Stimulated activated naive CD8-positive, alpha-beta T cell treated with anti-CD3 and anti-CD28 coated beads, Interleukin-15, Interleukin-2, amounts not matched to agents 100 ng/mL and 50 ng/mL, for 24 hours (primary cell): ENCODE results near the gene SLC52A1.

Experiments
- H3K27ac Mint-ChIP-seq: one replicate; pipeline ENCODE4 v1.8.0; 2021; ENCODE audit warnings: mild to moderate bottlenecking, mixed read lengths
- H3K27me3 Mint-ChIP-seq: one replicate; pipeline ENCODE4 v1.8.0; 2021; ENCODE audit warnings: mixed read lengths
- H3K36me3 Mint-ChIP-seq: one replicate; pipeline ENCODE4 v1.8.0; 2021; ENCODE audit warnings: low read depth, mixed read lengths
- H3K4me1 Mint-ChIP-seq: one replicate; pipeline ENCODE4 v1.8.0; 2021; ENCODE audit warnings: low read depth, mixed read lengths
- H3K4me3 Mint-ChIP-seq: one replicate; pipeline ENCODE4 v1.8.0; 2021; ENCODE audit warnings: mild to moderate bottlenecking, mixed read lengths
- H3K9me3 Mint-ChIP-seq: one replicate; pipeline ENCODE4 v1.8.0; 2021; ENCODE audit warnings: mixed read lengths

The SLC52A1 gene

GRCh38 chr17:5019475-5019956 is 15.7 kb downstream of the SLC52A1 start:
- Mint-ChIP-seq H3K27ac (peak overlapping the region; percentile 68), H3K4me3 (no peak overlapping the region), H3K4me1 (peaks cover 12% of the 10 kb centered on the region), H3K36me3 (peaks cover 34% of the 10 kb centered on the region), H3K27me3 (no peaks in the 10 kb centered on the region), H3K9me3 (no peaks in the 10 kb centered on the region)

- H3K4me3 Mint-ChIP-seq, result no peak overlapping the region
- no peaks in the 10 kb centered on the region for H3K27me3 Mint-ChIP-seq
- H3K36me3 Mint-ChIP-seq, result peaks cover 36% of the 10 kb centered on the region
- no peaks in the 10 kb centered on the region for H3K9me3 Mint-ChIP-seq
- H3K4me1 Mint-ChIP-seq, result peaks cover 18% of the 10 kb centered on the region
- no peak overlapping the region for H3K27ac Mint-ChIP-seq
These were observed 20.9 kb downstream of the SLC52A1 start for GRCh38 chr17:5014357-5014756.

- peak overlapping the region; percentile 20 for H3K4me3 Mint-ChIP-seq
- H3K27me3 Mint-ChIP-seq, result no peaks in the 10 kb centered on the region
- H3K27ac Mint-ChIP-seq, result peak overlapping the region; percentile 82
- peaks cover 11% of the 10 kb centered on the region for H3K4me1 Mint-ChIP-seq
- H3K36me3 Mint-ChIP-seq, result peaks cover 57% of the 10 kb centered on the region
- no peaks in the 10 kb centered on the region for H3K9me3 Mint-ChIP-seq
These were observed 23.3 kb downstream of the SLC52A1 start for GRCh38 chr17:5011928-5012327.

- peaks cover 7% of the 10 kb centered on the region for H3K4me1 Mint-ChIP-seq
- no peak overlapping the region for H3K4me3 Mint-ChIP-seq
- H3K27me3 Mint-ChIP-seq, result no peaks in the 10 kb centered on the region
- H3K9me3 Mint-ChIP-seq, result no peaks in the 10 kb centered on the region
- H3K36me3 Mint-ChIP-seq, result peaks cover 47% of the 10 kb centered on the region
- H3K27ac Mint-ChIP-seq, result no peak overlapping the region
These were observed 31.9 kb downstream of the SLC52A1 start for GRCh38 chr17:5003214-5003867.

GRCh38 chr17:5002121-5002788 is 33.0 kb downstream of the SLC52A1 start:
- H3K27ac Mint-ChIP-seq, result no peak overlapping the region
- H3K4me1 Mint-ChIP-seq, result peaks cover 7% of the 10 kb centered on the region
- H3K9me3 Mint-ChIP-seq, result no peaks in the 10 kb centered on the region
- H3K4me3 Mint-ChIP-seq, result no peak overlapping the region
- H3K27me3 Mint-ChIP-seq, result no peaks in the 10 kb centered on the region
- H3K36me3 Mint-ChIP-seq, result peaks cover 36% of the 10 kb centered on the region

GRCh38 chr17:5000237-5000639 is 35.0 kb downstream of the SLC52A1 start:
- Mint-ChIP-seq H3K27me3 (no peaks in the 10 kb centered on the region), H3K4me1 (peaks cover 18% of the 10 kb centered on the region), H3K36me3 (peaks cover 25% of the 10 kb centered on the region), H3K27ac (no peak overlapping the region), H3K4me3 (no peak overlapping the region), H3K9me3 (no peaks in the 10 kb centered on the region)

GRCh38 chr17:4999430-5000093 is 35.7 kb downstream of the SLC52A1 start:
- H3K27me3 Mint-ChIP-seq, result no peaks in the 10 kb centered on the region
- peaks cover 22% of the 10 kb centered on the region for H3K4me1 Mint-ChIP-seq
- peaks cover 18% of the 10 kb centered on the region for H3K36me3 Mint-ChIP-seq
- no peak overlapping the region for H3K27ac Mint-ChIP-seq
- H3K4me3 Mint-ChIP-seq, result peak overlapping the region; percentile 83
- no peaks in the 10 kb centered on the region for H3K9me3 Mint-ChIP-seq

- peaks cover 11% of the 10 kb centered on the region for H3K36me3 Mint-ChIP-seq
- H3K4me3 Mint-ChIP-seq, result peak overlapping the region; percentile 83
- H3K27ac Mint-ChIP-seq, result no peak overlapping the region
- H3K4me1 Mint-ChIP-seq, result peaks cover 22% of the 10 kb centered on the region
- no peaks in the 10 kb centered on the region for H3K27me3 Mint-ChIP-seq
- H3K9me3 Mint-ChIP-seq, result no peaks in the 10 kb centered on the region
These were observed 36.3 kb downstream of the SLC52A1 start for GRCh38 chr17:4998732-4999429.

- Mint-ChIP-seq H3K4me1 (peaks cover 22% of the 10 kb centered on the region), H3K9me3 (no peaks in the 10 kb centered on the region), H3K27ac (no peak overlapping the region), H3K27me3 (no peaks in the 10 kb centered on the region), H3K36me3 (peaks cover 5% of the 10 kb centered on the region), H3K4me3 (peak overlapping the region; percentile 83)
These were observed 37.0 kb downstream of the SLC52A1 start for GRCh38 chr17:4998027-4998731.

GRCh38 chr17:4997302-4998026 is 37.8 kb downstream of the SLC52A1 start, which contains the start of the genes INCA1 and KIF1C:
TSS of gene INCA1 (minus strand) at chr17:4997522. CDS start at chr17:4994437, 3,085 bp downstream.
TSS of gene KIF1C (plus strand) at chr17:4997950. CDS start at chr17:5000247, 2,297 bp downstream.
- Mint-ChIP-seq H3K27ac (no peak within 1 kb of the TSS), H3K36me3 (peaks cover 5% of the 10 kb centered on the region), H3K9me3 (no peaks in the 10 kb centered on the region), H3K4me1 (peaks cover 22% of the 10 kb centered on the region), H3K27me3 (no peaks in the 10 kb centered on the region), H3K4me3 (peak within 1 kb of the TSS; percentile 83)

- H3K27ac Mint-ChIP-seq, result no peak overlapping the region
- H3K4me1 Mint-ChIP-seq, result peaks cover 31% of the 10 kb centered on the region
- no peak overlapping the region for H3K4me3 Mint-ChIP-seq
- H3K27me3 Mint-ChIP-seq, result no peaks in the 10 kb centered on the region
- no peaks in the 10 kb centered on the region for H3K9me3 Mint-ChIP-seq
- peaks cover 6% of the 10 kb centered on the region for H3K36me3 Mint-ChIP-seq
These were observed 41.1 kb downstream of the SLC52A1 start for GRCh38 chr17:4994081-4994595.

- Mint-ChIP-seq H3K27me3 (no peaks in the 10 kb centered on the region), H3K9me3 (no peaks in the 10 kb centered on the region), H3K4me3 (peak overlapping the region; percentile 93), H3K27ac (peak overlapping the region; percentile 93), H3K4me1 (peaks cover 43% of the 10 kb centered on the region), H3K36me3 (peaks cover 18% of the 10 kb centered on the region)
These were observed 47.3 kb downstream of the SLC52A1 start for GRCh38 chr17:4987767-4988567.
